DMS53 treated with DMSO at 0.1 percent for 48 hours (cell line): ENCODE data around the gene LDAH.

Experiments
- DNase-seq: peaks from one replicate; lab custom pipeline; 2025; ENCODE audit not compliant: unreplicated experiment; lab: John Stamatoyannopoulos, UW

The LDAH gene

DNA sequence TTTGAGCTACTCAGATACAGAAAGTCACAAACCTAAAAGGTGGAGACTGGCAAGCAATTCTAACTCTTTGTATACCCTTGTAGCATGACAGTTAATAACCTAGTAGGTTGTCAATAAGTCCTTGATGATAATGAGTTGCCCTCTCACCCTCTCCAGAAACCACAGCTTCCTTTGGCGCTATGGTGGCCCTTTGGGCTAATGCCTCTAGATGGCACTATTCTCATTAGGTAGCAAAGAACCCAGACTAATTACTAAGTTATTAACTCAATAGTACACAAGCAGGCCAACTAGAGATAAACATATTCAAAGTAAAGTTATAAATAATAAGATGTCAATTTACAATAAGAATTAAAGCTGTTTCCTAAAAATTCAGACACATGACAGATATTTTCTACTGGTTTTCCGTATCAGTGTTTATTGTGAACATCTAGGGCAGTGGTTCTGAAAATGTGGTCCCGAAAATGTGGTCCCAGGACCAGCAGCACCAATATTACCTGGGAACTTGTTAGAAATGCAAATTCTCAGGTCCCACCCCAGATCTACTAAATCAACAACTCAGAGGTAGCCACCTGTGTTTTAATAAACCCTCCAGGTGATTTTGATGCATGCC is 41.1 kb downstream of the LDAH start:
- DNase-seq: peak; percentile 7

GRCh38 chr2:20771299-20771698 is 51.6 kb downstream of the LDAH start:
- no peak for DNase-seq

- DNase-seq: no peak
Observed at GRCh38 chr2:20766798-20767644, 55.9 kb downstream of the LDAH start.

DNA sequence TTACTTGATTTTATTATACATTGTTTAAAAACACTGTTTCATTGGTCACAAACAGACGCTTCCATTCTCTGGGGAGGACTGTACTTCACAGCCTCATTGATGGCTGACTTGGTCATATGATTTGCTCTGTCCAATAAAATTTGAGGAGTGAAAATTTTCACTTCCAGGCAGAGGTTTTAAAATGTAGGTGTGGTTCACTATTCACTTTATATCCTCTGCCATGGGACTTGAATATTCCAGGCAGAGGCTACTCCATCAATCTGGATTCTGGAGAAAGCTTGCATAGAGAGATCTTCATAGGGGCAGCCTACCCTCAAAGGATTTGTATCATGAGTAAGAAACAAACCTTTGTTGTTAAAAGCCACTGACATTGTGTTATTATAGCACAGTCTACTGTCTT is 56.7 kb downstream of the LDAH start:
- DNase-seq: no peak

DNA sequence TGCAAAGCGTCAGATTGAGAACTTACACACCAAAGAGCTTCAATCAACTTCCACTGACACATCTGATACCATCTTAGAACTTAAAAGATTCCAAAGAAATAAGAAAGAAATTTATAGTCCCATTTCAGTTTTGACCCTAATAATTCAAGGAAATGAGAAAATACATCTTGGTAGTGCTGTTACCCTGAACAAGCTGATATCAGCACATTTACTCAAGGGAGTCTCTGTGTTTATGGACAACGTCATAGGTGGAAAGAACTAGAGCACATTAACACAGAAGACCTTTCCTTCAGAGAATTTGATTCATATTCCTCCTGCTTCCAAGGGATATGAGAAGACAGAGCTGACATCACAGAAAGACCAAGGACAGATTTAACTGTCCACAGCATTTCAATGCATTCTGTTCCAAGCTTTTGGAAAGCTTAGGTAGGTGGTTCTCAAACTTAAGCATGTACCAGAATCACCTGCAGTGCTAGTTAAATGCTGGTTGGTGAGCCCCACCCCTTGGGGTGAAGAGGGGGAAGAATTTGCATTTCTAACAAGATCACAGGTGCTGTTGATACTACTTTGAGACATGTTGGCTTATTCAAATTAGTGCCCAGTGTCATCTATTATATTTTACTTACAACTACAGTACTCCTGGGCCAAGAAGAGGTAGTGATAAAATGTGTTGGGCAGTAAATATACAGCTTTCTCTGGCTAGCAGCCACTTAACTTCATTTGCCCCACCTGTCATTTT is 59.8 kb downstream of the LDAH start:
- no peak for DNase-seq

DNA sequence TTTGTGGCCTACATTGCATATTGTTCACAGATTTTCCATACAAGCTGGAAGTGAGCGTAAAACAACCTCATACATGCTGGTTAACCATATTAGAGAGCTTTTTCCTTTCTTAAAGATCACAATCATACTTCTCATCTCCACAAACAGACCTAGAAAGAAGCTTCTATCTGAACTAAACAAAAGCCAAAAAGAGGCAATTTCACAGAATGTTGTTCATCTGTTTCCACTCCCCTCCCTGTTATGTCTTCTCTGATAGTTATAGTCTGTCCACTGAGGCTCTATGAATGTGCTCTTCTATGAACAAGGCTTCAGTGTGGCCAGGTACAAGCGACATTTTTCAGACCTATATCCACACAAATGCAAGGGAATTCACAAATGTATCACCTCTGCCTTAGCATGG is 63.4 kb downstream of the LDAH start:
- no peak for DNase-seq

DNA sequence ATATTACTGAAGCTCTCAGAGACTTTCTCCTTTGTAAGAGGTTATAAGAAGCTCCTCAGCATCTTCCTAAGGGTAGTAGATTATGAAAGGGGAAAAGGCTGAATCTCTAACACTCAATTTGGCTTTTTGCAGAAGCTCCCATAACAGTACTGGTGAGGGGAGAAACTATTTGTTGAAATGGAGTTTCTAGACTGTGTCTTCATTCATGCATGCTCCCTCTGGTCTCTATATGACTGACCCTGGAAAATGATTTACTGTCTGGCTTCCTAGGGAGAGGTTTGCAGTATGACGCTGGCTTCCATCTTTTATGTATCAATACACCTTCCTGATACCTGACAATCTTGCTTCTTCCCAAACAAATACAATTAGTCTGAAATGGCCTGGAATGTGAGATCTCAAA is 63.9 kb downstream of the LDAH start:
- DNase-seq: no peak

- no peak for DNase-seq
Observed at GRCh38 chr2:20757405-20758090, 65.4 kb downstream of the LDAH start.

- DNase-seq: no peak
Observed at GRCh38 chr2:20755132-20755800, 67.6 kb downstream of the LDAH start.

DNA sequence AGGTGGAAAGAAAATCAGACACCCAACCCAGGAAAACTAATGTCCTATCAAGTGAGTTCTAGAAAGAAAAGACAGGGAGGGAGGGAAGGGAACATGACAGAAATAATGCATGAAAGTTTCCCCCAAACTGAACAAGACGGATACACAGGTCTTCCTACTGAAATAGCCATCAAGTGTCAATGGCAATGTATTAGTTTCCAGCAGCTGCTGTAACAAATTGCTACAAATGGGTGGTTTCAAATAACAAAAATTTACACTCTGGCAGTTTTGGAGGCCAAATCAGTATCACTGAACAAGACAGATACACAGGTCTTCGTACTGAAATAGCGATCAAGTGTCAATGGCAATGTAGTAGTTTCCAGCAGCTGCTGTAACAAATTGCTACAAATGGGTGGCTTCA is 70.6 kb downstream of the LDAH start:
- no peak for DNase-seq

DNA sequence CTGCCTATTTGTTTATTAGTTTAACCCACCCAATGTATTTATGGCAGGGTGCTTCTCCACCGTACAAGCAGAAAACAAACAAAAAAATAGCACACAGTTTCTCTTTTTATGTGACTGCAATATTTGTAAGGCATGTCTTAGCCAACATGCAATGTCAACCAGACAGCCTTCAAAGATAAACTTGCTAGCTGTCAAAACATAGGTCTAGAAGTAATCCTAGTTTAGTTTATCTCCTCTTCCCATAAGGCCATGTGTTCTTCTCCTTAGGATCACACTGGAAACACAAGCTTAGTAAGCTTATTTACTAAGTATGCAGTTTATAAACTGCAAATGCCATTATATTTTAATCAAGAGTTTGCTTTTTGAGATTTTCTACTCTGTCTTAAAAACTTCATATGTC is 75.6 kb downstream of the LDAH start:
- no peak for DNase-seq

DNA sequence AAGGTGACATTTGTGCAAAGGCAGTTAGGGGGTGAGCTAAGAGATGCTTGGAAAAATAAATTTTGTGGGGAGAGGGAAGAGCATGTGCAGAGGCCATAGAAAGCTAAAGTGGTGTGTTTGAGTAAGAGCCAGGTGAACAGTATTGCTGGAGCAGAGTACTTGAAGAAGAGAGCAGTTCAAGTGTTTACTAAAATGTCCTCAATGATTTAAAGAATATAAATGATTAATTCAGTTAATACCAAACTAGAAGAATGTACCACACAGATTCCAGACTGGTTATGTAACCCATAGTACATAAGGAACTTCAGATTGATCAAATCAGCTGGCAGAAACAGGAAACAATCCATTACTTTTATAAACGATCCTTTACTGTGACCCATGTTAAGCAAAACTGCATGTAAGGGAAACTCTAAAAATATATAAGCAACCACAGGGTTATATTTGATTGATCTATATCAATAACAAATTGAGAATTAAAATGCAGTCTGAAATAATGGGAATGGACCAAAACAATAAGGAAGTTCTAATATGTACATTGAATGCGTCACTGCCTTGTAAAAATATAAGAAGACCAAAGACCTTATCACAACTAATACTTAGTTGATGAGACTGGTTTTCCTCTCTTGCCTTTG is 76.9 kb downstream of the LDAH start:
- peak; percentile 79 for DNase-seq

DNA sequence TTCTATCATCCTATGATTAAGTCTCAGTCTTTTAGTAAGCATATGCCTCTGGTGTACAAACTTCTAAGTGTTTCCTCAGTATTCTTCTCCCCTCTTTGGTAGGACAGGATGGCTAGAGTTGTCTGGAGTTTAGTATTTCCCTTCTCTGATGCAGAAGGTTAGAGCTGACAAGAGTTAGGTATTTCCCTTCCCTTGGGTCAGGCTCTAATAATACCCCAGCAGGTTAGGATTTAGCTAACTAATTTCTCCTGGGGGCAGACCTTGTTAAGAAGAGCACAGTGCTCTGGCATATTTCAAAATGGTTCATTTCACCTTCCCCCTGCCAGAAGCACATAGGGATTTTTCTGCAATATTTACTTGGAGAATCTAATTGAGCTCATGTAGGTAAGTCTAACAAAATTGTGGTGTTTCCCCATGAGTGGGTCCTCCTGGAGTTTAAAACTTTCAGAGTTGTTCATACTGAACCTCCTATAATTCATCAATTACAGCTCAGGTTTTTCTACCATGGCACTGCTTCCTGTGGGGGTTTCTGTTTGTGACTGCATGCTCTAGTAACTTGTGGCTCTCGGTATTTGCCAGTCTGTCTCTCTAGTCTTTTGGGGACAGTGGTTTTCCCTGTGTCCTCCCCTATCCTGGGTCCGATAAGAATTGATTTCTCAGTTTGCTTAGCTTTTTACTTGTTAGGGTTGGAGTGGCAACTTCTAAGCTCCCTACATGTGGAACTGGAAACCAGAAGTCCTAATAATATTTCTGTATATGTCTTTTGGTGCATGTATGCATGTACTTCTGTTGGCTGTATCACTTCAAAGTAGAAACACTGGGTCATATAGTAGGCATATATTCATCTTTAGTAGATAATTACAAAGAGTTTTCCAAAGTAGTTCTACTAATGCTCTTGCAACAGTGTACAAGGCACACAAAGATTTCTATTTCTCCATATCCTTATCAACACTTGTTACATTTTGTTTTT is 78.2 kb downstream of the LDAH start:
- no peak for DNase-seq

DNA sequence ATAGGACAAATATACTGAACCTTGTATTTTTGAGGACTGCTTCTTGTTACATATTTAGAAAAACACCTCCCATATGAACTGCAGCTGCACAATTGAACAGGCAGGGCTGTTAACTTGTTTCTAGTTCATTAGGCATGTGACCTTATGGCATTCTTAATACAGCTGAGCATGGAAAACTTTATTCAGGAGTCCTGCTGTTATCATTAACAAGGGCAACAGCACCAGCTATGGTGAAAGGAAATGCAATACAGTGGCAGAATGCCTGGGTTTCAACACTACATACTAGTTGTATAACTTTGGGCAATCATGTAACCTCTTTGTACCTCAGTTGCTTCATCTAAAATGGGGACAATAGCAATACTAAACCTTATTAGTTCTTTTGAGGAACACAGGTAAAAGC is 84.1 kb downstream of the LDAH start:
- DNase-seq: no peak

DNA sequence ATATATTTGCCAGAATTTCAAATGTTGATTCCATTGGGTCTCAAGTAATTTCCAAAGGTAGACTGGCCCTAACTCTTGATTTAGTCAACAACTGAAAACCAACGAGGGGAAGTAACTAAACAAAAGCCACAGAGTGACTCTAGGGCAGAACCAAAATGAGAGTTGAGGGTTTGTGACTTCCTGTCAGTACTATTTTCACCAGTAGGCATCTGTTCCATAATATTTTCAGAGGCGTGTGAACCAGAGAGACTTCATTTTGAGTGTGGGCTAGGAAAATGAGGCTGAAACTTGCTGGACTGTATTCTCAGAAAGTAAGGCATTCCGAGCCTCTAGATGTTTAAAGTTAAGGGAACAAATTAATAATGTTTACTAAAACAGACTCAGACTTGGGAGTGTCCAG is 85.4 kb downstream of the LDAH start:
- no peak for DNase-seq

DNA sequence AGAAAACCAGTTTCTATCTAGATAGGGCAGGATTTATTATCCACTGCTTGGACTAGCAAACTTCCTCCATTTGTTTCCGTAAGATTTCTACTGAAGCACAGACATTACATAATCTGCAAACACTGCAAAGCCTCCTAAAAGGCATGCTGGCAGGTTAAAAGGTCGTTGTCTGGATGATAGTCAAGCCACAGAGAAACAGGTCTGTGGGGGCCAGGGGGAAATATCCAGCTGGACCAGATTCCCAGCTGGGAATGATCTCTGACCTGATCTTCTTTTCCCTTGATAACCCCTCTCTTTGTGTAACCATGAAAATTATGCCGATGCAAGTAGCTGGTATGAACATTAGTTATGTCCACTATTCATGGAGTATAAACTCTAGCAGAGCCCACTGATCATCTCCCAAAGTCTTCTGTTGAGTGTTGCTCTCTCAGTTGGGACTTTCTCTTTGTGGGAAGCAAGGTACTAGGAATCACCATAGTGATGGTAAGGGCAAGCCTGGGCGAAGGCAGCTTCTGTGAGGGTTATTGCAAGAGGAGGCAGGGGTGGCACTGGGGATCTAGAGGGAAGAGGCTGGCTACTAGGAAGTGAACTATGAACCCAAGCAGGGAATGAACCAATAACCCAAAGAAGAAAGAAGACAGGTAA is 94.7 kb downstream of the LDAH start:
- no peak for DNase-seq

GRCh38 chr2:20726913-20727312 is 96.0 kb downstream of the LDAH start:
- DNase-seq: no peak

- DNase-seq: no peak
Observed at GRCh38 chr2:20725782-20726181, 97.1 kb downstream of the LDAH start.

- DNase-seq: no peak
Observed at GRCh38 chr2:20724500-20725053, 98.3 kb downstream of the LDAH start.
